SK-N-SH treated with all-trans-retinoic acid at 6 μM for 48 hours (cell line): ENCODE measurements around the gene ITPRIPL2.

Experiments
- BACH2 ChIP-seq: fragments of 250-450 bp; sonication (Bioruptor Pico); IDR thresholded peaks from 2 replicates; pipeline ENCODE4 v1.9.0; 2021; ENCODE audit warnings: mild to moderate bottlenecking, borderline replicate concordance
- GLIS3 ChIP-seq: fragments of 250-450 bp; sonication (Bioruptor Pico); IDR thresholded peaks from 2 replicates; pipeline ENCODE4 v1.5.0; 2020; ENCODE audit warnings: mild to moderate bottlenecking, moderate library complexity
- PPARA ChIP-seq: fragments of 250-450 bp; sonication (Bioruptor Pico); IDR thresholded peaks from 2 replicates; pipeline ENCODE4 v1.5.0; 2020; ENCODE audit warnings: mild to moderate bottlenecking, borderline replicate concordance
- RARB ChIP-seq: fragments of 250-450 bp; sonication (Bioruptor Pico); IDR thresholded peaks from 2 replicates; pipeline ENCODE4 v1.8.0; 2021; ENCODE audit warnings: mild to moderate bottlenecking, moderate library complexity
- SNAI2 ChIP-seq: fragments of 250-450 bp; sonication (Bioruptor Pico); IDR thresholded peaks from 2 replicates; pipeline ENCODE4 v1.5.0; 2020; ENCODE audit warnings: mild to moderate bottlenecking, moderate library complexity
- ZFP3 ChIP-seq: fragments of 250-450 bp; sonication (Bioruptor Pico); IDR thresholded peaks from 2 replicates; pipeline ENCODE4 v1.5.0; 2020; ENCODE audit warnings: mild to moderate bottlenecking, moderate library complexity
- ZNF565 ChIP-seq: fragments of 450-650 bp; formaldehyde crosslinking; conservative IDR thresholded peaks from 2 replicates; pipeline ENCODE4 v1.5.0; 2020; ENCODE audit warnings: low read depth, mild to moderate bottlenecking, moderate library complexity
- ZNF70 ChIP-seq: fragments of 450-650 bp; formaldehyde crosslinking; IDR thresholded peaks from 2 replicates; pipeline ENCODE4 v1.5.0; 2020; ENCODE audit warnings: mild to moderate bottlenecking, moderate library complexity
- ZNF8 ChIP-seq: fragments of 450-650 bp; formaldehyde crosslinking; IDR thresholded peaks from 2 replicates; pipeline ENCODE4 v1.5.0; 2020; ENCODE audit warnings: mild to moderate bottlenecking, moderate library complexity
- TF ChIP-seq, protein P1 (sequence below): fragments of 250-450 bp; sonication (Bioruptor Pico); IDR thresholded peaks from 2 replicates; pipeline ENCODE4 v1.5.1; 2021; ENCODE audit warnings: mild to moderate bottlenecking, moderate library complexity
- TF ChIP-seq, protein P2 (sequence below): fragments of 250-450 bp; sonication (Bioruptor Pico); IDR thresholded peaks from 2 replicates; pipeline ENCODE4 v1.5.1; 2020; ENCODE audit warnings: low read depth, mild to moderate bottlenecking, moderate library complexity
- TF ChIP-seq, protein P3 (sequence below): fragments of 250-450 bp; sonication (Bioruptor Pico); IDR thresholded peaks from 2 replicates; pipeline ENCODE4 v1.8.0; 2020; ENCODE audit warnings: mild to moderate bottlenecking, moderate library complexity, borderline replicate concordance
- TF ChIP-seq, protein P4 (sequence below): fragments of 250-450 bp; sonication (Bioruptor Pico); IDR thresholded peaks from 2 replicates; pipeline ENCODE4 v1.5.0; 2020; ENCODE audit warnings: mild to moderate bottlenecking, moderate library complexity

DNA sequence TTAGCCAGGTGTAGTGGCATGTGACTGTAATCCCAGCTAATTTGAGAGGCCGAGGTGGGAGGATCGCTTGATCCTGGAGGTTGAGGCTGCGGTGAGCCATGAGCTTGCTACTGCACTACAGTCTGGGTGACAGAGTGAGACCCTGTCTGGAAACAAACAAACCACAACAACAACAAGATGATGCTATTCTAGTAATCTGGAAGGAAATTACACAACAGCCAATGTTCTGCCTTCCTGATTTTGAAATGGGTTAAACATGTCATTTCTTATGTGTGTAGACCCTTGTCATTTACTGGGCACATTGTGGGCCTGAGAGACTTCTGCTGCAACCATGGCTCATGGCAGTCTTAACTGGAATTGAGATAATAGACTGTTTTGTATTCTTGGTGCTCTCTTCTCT lies 40.4 kb upstream of the ITPRIPL2 start:
- TF ChIP-seq PPARA (CRISPR knock-in tag) (no peak), RARB (no peak), ZNF565 (CRISPR knock-in tag) (no peak), GLIS3 (CRISPR knock-in tag) (no peak), SNAI2 (CRISPR knock-in tag) (no peak), ZFP3 (CRISPR knock-in tag) (no peak), ZNF8 (no peak), ZNF70 (CRISPR knock-in tag) (no peak), BACH2 (CRISPR knock-in tag) (no peak)
- TF ChIP-seq, protein P1, sequence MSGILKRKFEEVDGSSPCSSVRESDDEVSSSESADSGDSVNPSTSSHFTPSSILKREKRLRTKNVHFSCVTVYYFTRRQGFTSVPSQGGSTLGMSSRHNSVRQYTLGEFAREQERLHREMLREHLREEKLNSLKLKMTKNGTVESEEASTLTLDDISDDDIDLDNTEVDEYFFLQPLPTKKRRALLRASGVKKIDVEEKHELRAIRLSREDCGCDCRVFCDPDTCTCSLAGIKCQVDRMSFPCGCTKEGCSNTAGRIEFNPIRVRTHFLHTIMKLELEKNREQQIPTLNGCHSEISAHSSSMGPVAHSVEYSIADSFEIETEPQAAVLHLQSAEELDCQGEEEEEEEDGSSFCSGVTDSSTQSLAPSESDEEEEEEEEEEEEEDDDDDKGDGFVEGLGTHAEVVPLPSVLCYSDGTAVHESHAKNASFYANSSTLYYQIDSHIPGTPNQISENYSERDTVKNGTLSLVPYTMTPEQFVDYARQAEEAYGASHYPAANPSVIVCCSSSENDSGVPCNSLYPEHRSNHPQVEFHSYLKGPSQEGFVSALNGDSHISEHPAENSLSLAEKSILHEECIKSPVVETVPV = no peak
- TF ChIP-seq, protein P2, sequence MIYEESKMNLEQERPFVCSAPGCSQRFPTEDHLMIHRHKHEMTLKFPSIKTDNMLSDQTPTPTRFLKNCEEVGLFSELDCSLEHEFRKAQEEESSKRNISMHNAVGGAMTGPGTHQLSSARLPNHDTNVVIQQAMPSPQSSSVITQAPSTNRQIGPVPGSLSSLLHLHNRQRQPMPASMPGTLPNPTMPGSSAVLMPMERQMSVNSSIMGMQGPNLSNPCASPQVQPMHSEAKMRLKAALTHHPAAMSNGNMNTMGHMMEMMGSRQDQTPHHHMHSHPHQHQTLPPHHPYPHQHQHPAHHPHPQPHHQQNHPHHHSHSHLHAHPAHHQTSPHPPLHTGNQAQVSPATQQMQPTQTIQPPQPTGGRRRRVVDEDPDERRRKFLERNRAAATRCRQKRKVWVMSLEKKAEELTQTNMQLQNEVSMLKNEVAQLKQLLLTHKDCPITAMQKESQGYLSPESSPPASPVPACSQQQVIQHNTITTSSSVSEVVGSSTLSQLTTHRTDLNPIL = no peak
- TF ChIP-seq, protein P3, sequence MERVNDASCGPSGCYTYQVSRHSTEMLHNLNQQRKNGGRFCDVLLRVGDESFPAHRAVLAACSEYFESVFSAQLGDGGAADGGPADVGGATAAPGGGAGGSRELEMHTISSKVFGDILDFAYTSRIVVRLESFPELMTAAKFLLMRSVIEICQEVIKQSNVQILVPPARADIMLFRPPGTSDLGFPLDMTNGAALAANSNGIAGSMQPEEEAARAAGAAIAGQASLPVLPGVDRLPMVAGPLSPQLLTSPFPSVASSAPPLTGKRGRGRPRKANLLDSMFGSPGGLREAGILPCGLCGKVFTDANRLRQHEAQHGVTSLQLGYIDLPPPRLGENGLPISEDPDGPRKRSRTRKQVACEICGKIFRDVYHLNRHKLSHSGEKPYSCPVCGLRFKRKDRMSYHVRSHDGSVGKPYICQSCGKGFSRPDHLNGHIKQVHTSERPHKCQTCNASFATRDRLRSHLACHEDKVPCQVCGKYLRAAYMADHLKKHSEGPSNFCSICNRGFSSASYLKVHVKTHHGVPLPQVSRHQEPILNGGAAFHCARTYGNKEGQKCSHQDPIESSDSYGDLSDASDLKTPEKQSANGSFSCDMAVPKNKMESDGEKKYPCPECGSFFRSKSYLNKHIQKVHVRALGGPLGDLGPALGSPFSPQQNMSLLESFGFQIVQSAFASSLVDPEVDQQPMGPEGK (CRISPR knock-in tag) = no peak
- TF ChIP-seq, protein P4, sequence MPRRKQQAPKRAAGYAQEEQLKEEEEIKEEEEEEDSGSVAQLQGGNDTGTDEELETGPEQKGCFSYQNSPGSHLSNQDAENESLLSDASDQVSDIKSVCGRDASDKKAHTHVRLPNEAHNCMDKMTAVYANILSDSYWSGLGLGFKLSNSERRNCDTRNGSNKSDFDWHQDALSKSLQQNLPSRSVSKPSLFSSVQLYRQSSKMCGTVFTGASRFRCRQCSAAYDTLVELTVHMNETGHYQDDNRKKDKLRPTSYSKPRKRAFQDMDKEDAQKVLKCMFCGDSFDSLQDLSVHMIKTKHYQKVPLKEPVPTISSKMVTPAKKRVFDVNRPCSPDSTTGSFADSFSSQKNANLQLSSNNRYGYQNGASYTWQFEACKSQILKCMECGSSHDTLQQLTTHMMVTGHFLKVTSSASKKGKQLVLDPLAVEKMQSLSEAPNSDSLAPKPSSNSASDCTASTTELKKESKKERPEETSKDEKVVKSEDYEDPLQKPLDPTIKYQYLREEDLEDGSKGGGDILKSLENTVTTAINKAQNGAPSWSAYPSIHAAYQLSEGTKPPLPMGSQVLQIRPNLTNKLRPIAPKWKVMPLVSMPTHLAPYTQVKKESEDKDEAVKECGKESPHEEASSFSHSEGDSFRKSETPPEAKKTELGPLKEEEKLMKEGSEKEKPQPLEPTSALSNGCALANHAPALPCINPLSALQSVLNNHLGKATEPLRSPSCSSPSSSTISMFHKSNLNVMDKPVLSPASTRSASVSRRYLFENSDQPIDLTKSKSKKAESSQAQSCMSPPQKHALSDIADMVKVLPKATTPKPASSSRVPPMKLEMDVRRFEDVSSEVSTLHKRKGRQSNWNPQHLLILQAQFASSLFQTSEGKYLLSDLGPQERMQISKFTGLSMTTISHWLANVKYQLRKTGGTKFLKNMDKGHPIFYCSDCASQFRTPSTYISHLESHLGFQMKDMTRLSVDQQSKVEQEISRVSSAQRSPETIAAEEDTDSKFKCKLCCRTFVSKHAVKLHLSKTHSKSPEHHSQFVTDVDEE = no peak
